ENCODE data around the gene RPS27L. TPM values are rescaled to one million over a fixed set of nuclear protein-coding genes. Genes with fewer than 3 reads are reported as not detected.

RPS27L gene
- total and polyA plus RNA-seq, 4 donors = 9.8 to 184 (median 40.7) TPM

GRCh38 chr15:63200464-63201249, 43.4 kb upstream of the RPS27L start:
- no peak for TF ChIP-seq HNF4A (conservative IDR thresholded peaks at IDR 0.05)
- TF ChIP-seq MAX (IDR thresholded peaks at IDR 0.05) = no peak
- no peak for TF ChIP-seq JUND (IDR thresholded peaks at IDR 0.05)
- TF ChIP-seq RAD21 (IDR thresholded peaks at IDR 0.05) = no peak
- TF ChIP-seq, protein P1, sequence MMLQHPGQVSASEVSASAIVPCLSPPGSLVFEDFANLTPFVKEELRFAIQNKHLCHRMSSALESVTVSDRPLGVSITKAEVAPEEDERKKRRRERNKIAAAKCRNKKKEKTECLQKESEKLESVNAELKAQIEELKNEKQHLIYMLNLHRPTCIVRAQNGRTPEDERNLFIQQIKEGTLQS (IDR thresholded peaks at IDR 0.05) = no peak
- TF ChIP-seq ZBTB33 (IDR thresholded peaks at IDR 0.05) = no peak
- no peak for TF ChIP-seq GABPA (IDR thresholded peaks at IDR 0.05 in 1 of 2, conservative IDR thresholded peaks at IDR 0.05 in 1 of 2)
- TF ChIP-seq FOXA2 (IDR thresholded peaks at IDR 0.05) = no peak
- TF ChIP-seq, protein P2, sequence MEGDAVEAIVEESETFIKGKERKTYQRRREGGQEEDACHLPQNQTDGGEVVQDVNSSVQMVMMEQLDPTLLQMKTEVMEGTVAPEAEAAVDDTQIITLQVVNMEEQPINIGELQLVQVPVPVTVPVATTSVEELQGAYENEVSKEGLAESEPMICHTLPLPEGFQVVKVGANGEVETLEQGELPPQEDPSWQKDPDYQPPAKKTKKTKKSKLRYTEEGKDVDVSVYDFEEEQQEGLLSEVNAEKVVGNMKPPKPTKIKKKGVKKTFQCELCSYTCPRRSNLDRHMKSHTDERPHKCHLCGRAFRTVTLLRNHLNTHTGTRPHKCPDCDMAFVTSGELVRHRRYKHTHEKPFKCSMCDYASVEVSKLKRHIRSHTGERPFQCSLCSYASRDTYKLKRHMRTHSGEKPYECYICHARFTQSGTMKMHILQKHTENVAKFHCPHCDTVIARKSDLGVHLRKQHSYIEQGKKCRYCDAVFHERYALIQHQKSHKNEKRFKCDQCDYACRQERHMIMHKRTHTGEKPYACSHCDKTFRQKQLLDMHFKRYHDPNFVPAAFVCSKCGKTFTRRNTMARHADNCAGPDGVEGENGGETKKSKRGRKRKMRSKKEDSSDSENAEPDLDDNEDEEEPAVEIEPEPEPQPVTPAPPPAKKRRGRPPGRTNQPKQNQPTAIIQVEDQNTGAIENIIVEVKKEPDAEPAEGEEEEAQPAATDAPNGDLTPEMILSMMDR (IDR thresholded peaks at IDR 0.05; ENCODE audit: low read depth, low read length, missing input control) = no peak
- TF ChIP-seq SP1 (IDR thresholded peaks at IDR 0.05) = no peak
- no peak for TF ChIP-seq HNF4G (IDR thresholded peaks at IDR 0.05)
- TF ChIP-seq FOXA1 (IDR thresholded peaks at IDR 0.05) = no peak
- TF ChIP-seq YY1 (IDR thresholded peaks at IDR 0.05) = no peak
- no peak for TF ChIP-seq NR2F2 (IDR thresholded peaks at IDR 0.05)
- no peak for TF ChIP-seq RXRA (IDR thresholded peaks at IDR 0.05)
- TF ChIP-seq, protein P3, sequence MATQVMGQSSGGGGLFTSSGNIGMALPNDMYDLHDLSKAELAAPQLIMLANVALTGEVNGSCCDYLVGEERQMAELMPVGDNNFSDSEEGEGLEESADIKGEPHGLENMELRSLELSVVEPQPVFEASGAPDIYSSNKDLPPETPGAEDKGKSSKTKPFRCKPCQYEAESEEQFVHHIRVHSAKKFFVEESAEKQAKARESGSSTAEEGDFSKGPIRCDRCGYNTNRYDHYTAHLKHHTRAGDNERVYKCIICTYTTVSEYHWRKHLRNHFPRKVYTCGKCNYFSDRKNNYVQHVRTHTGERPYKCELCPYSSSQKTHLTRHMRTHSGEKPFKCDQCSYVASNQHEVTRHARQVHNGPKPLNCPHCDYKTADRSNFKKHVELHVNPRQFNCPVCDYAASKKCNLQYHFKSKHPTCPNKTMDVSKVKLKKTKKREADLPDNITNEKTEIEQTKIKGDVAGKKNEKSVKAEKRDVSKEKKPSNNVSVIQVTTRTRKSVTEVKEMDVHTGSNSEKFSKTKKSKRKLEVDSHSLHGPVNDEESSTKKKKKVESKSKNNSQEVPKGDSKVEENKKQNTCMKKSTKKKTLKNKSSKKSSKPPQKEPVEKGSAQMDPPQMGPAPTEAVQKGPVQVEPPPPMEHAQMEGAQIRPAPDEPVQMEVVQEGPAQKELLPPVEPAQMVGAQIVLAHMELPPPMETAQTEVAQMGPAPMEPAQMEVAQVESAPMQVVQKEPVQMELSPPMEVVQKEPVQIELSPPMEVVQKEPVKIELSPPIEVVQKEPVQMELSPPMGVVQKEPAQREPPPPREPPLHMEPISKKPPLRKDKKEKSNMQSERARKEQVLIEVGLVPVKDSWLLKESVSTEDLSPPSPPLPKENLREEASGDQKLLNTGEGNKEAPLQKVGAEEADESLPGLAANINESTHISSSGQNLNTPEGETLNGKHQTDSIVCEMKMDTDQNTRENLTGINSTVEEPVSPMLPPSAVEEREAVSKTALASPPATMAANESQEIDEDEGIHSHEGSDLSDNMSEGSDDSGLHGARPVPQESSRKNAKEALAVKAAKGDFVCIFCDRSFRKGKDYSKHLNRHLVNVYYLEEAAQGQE (IDR thresholded peaks at IDR 0.05) = no peak
- TF ChIP-seq TAF1 (conservative IDR thresholded peaks at IDR 0.05) = no peak
- no peak overlapping the region for H3K27ac ChIP-seq (ENCODE audit: low read depth in 1 of 2, low read length in 2 of 2)

More at GRCh38 chr15:63200464-63201249, 43.4 kb upstream of the RPS27L start:
- Histone ChIP-seq H3K9ac (ENCODE audit: low read depth in 1 of 2, low read length in 2 of 2) (no peak overlapping the region), H3K4me3 (ENCODE audit: low read depth in 1 of 3, low read length in 3 of 3) (no peak overlapping the region), H3K36me3 (ENCODE audit: control insufficient read depth in 4 of 4, insufficient read depth in 3 of 4, low read depth in 1 of 4, low read length in 3 of 4) (no peaks in the 10 kb centered on the region), H3K9me3 (ENCODE audit: control insufficient read depth in 4 of 4, low read length in 3 of 4) (no peaks in the 10 kb centered on the region), H3K4me1 (ENCODE audit: control insufficient read depth in 4 of 4, insufficient read depth in 4 of 4, low read length in 3 of 4) (peaks cover 7 to 26% (median 10%) of the 10 kb centered on the region in 4 donors), H3K27me3 (ENCODE audit: control insufficient read depth in 4 of 4, insufficient read depth in 4 of 4, low read length in 3 of 4) (no peaks in the 10 kb centered on the region)
- WGBS = 94% methylated on average over 5 of the region's 5 CpGs
- no peak for DNase-seq (ENCODE audit: low spot score)
